ENCODE results near the gene WSB1. TPM values are rescaled to one million over a fixed set of nuclear protein-coding genes. Genes with fewer than 3 reads are reported as not detected.

The WSB1 gene
- total and polyA plus RNA-seq, 9 of the 15 experiments (the other 6 are each of a cell fraction or from before 2014, with no cell fraction given), result 22.8 to 229 (median 81.1) TPM

- TF ChIP-seq, protein P1, sequence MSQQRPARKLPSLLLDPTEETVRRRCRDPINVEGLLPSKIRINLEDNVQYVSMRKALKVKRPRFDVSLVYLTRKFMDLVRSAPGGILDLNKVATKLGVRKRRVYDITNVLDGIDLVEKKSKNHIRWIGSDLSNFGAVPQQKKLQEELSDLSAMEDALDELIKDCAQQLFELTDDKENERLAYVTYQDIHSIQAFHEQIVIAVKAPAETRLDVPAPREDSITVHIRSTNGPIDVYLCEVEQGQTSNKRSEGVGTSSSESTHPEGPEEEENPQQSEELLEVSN (IDR thresholded peaks at IDR 0.05; ENCODE audit: borderline replicate concordance in 1 of 2, extremely low read depth in 1 of 2, insufficient read depth in 1 of 2, insufficient read length in 1 of 2, low read depth in 1 of 2, low read length in 1 of 2, poor library complexity in 1 of 2, severe bottlenecking in 1 of 2), result no peak
- TF ChIP-seq ZNF668 (CRISPR knock-in tag; IDR thresholded peaks at IDR 0.05) (no peak), NCOA2 (IDR thresholded peaks at IDR 0.05; ENCODE audit: partially characterized antibody in 2 of 2) (no peak), SAP30 (IDR thresholded peaks at IDR 0.05; ENCODE audit: borderline replicate concordance, insufficient read depth, low read depth, low read length, poor library complexity, severe bottlenecking) (no peak), SMARCA5 (IDR thresholded peaks at IDR 0.05) (peak; percentile 97), MECOM (CRISPR knock-in tag; IDR thresholded peaks at IDR 0.05) (no peak), NRF1 (conservative IDR thresholded peaks at IDR 0.05 in 1 of 2, IDR thresholded peaks at IDR 0.05 in 1 of 2) (no peak), RBM25 (IDR thresholded peaks at IDR 0.05; ENCODE audit: low read depth, low read length, severe bottlenecking) (peak; percentile 97), ZFP1 (CRISPR knock-in tag; IDR thresholded peaks at IDR 0.05) (no peak), POLR2AphosphoS2 (IDR thresholded peaks at IDR 0.05; ENCODE audit: low read length) (no peak), C11orf30 (IDR thresholded peaks at IDR 0.05; ENCODE audit: low read depth) (no peak), PTTG1 (tag; IDR thresholded peaks at IDR 0.05; ENCODE audit: low read depth) (no peak), ZNF263 (CRISPR knock-in tag; IDR thresholded peaks at IDR 0.05; ENCODE audit: borderline replicate concordance) (no peak), SMARCA4 (IDR thresholded peaks at IDR 0.05) (no peak), ZNF57 (CRISPR knock-in tag; IDR thresholded peaks at IDR 0.05) (no peak), ZNF780A (CRISPR knock-in tag; IDR thresholded peaks at IDR 0.05) (no peak), TCF15 (CRISPR knock-in tag; IDR thresholded peaks at IDR 0.05) (no peak), ZNF445 (CRISPR knock-in tag; IDR thresholded peaks at IDR 0.05; ENCODE audit: low read depth) (no peak), PYGO2 (tag; IDR thresholded peaks at IDR 0.05) (no peak), NR4A1 (CRISPR knock-in tag; IDR thresholded peaks at IDR 0.05) (no peak), NR4A1 (tag; IDR thresholded peaks at IDR 0.05) (no peak), NELFE (IDR thresholded peaks at IDR 0.05; ENCODE audit: insufficient read depth, insufficient read length) (no peak)
- TF ChIP-seq, protein P2, sequence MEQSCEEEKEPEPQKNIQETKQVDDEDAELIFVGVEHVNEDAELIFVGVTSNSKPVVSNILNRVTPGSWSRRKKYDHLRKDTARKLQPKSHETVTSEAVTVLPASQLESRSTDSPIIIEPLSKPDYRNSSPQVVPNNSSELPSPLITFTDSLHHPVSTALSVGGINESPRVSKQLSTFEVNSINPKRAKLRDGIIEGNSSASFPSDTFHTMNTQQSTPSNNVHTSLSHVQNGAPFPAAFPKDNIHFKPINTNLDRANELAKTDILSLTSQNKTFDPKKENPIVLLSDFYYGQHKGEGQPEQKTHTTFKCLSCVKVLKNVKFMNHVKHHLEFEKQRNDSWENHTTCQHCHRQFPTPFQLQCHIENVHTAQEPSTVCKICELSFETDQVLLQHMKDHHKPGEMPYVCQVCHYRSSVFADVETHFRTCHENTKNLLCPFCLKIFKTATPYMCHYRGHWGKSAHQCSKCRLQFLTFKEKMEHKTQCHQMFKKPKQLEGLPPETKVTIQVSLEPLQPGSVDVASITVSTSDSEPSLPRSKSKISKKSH (CRISPR knock-in tag; IDR thresholded peaks at IDR 0.05), result no peak
- TF ChIP-seq, protein P3, sequence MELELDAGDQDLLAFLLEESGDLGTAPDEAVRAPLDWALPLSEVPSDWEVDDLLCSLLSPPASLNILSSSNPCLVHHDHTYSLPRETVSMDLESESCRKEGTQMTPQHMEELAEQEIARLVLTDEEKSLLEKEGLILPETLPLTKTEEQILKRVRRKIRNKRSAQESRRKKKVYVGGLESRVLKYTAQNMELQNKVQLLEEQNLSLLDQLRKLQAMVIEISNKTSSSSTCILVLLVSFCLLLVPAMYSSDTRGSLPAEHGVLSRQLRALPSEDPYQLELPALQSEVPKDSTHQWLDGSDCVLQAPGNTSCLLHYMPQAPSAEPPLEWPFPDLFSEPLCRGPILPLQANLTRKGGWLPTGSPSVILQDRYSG (tag; conservative IDR thresholded peaks at IDR 0.05; ENCODE audit: low read depth), result no peak
- TF ChIP-seq, protein P4, sequence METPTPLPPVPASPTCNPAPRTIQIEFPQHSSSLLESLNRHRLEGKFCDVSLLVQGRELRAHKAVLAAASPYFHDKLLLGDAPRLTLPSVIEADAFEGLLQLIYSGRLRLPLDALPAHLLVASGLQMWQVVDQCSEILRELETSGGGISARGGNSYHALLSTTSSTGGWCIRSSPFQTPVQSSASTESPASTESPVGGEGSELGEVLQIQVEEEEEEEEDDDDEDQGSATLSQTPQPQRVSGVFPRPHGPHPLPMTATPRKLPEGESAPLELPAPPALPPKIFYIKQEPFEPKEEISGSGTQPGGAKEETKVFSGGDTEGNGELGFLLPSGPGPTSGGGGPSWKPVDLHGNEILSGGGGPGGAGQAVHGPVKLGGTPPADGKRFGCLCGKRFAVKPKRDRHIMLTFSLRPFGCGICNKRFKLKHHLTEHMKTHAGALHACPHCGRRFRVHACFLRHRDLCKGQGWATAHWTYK (CRISPR knock-in tag; IDR thresholded peaks at IDR 0.05), result no peak
These were observed 60.7 kb downstream of the WSB1 start (continued) for GRCh38 chr17:27354491-27355081.
